MM.1S (cell line): ENCODE data around the gene GRIK2.

Source experiments
- EZH2 ChIP-seq: fragments of 300-600 bp; sonication (generic); optimal IDR thresholded peaks from 2 replicates; pipeline ENCODE3; 2017; ENCODE audit warnings: low read depth, mild to moderate bottlenecking, antibody characterized with exemption, low read length, mixed read lengths
- EZH2phosphoT487 ChIP-seq: fragments of 300-600 bp; sonication (generic); IDR thresholded peaks from 2 replicates; pipeline ENCODE4 v1.6.1; 2018; ENCODE audit warnings: antibody characterized with exemption, low read length
- TF ChIP-seq, protein P1 (sequence below): fragments of 300-600 bp; sonication (generic); IDR thresholded peaks from 2 replicates; pipeline ENCODE4 v1.5.1; 2016; ENCODE audit warnings: antibody characterized with exemption, low read length, mixed read lengths

GRCh38 chr6:101706576-101706975, 313.1 kb downstream of the GRIK2 start:
- TF ChIP-seq, protein P1, sequence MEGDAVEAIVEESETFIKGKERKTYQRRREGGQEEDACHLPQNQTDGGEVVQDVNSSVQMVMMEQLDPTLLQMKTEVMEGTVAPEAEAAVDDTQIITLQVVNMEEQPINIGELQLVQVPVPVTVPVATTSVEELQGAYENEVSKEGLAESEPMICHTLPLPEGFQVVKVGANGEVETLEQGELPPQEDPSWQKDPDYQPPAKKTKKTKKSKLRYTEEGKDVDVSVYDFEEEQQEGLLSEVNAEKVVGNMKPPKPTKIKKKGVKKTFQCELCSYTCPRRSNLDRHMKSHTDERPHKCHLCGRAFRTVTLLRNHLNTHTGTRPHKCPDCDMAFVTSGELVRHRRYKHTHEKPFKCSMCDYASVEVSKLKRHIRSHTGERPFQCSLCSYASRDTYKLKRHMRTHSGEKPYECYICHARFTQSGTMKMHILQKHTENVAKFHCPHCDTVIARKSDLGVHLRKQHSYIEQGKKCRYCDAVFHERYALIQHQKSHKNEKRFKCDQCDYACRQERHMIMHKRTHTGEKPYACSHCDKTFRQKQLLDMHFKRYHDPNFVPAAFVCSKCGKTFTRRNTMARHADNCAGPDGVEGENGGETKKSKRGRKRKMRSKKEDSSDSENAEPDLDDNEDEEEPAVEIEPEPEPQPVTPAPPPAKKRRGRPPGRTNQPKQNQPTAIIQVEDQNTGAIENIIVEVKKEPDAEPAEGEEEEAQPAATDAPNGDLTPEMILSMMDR, result no peak
- TF ChIP-seq EZH2 (no peak), EZH2phosphoT487 (no peak)
